SK-N-MC (cell line): ENCODE measurements around the gene PAEP.

ENCODE experiments used
- EZH2 ChIP-seq: fragments of 200-600 bp; sonication (generic); IDR thresholded peaks from one replicate; pipeline ENCODE4 v1.6.1; 2017; ENCODE audit warnings: antibody characterized with exemption
- POLR2AphosphoS5 ChIP-seq: IDR thresholded peaks from 2 replicates; pipeline ENCODE4 v1.6.1; 2012; ENCODE audit warnings: mild to moderate bottlenecking, low read depth, low read length, borderline replicate concordance

DNA sequence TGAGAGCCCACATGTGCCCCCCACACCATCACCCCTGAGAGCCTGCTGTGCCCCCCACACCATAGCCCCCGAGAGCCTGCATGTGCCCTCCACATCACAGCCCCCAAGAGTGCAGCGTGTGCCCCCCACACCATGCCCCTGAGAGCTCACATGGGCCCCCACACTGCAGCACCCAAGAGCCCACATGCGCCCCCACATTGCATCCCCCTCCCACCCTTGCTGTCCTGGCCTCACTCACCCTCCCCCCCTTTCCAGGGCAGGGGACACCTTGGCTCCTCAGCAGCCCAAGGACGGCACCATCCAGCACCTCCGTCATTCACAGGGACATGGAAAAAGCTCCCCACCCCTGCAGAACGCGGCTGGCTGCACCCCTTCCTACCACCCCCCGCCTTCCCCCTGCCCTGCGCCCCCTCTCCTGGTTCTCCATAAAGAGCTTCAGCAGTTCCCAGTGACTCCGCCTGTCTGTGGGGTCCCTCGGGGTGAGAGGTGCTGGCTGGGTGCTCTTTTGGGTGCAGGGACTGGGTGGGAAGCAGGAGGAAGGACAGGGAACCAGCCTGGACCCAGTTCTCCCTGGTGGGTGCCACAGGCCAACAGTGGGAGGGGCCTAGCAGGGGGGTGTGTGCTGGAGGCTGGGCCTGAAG, 35.3 kb upstream of the PAEP start:
- TF ChIP-seq POLR2AphosphoS5, result no peak
- TF ChIP-seq EZH2, result no peak
